Glomerular endothelial cell (primary cell): ENCODE results near the gene PRKAR1B. TPM values are rescaled to one million over a fixed set of nuclear protein-coding genes. Genes with fewer than 3 reads are reported as not detected.
"Not testable (repeated sequence)": the region's sequence is repeated elsewhere in the genome, so short reads cannot be mapped to it uniquely, and the experiment has no call there.

ENCODE experiments used
- DNase-seq: peaks from one replicate; pipeline ENCODE4 v3.0.0-alpha.2; 2011; ENCODE audit warnings: low read depth, low spot score; ENCODE audit errors: extremely low read depth
- total RNA-seq: library from RNA; depleted of rRNA; stranded (reverse); fragments of >200 nt; gene quantifications from 2 replicates; pipeline ENCODE4 v1.2.3, GENCODE V29; 2015

Gene PRKAR1B
- total RNA-seq, 1 donor from 2014 or later = 34.3 TPM

DNA sequence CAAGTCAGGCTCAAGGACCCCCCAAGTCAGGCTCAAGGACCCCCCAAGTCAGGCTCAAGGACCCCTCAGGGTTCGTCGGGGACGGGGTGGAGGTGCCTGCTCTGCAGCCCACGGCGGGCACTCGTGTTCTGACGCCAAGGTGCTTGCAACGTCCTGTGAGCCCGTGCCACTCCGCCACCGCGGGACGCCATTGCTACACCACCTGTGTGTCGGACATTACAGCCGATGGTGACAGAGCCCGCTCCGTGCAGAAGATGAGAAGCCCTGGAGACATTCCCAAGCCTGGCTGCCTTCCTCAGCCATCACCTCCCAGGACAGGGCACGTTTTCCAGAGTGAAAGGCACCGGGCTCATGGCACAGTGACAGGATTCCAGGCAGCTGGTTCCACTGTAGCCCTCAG is 98.3 kb downstream of the PRKAR1B start:
- DNase-seq = no peak

DNA sequence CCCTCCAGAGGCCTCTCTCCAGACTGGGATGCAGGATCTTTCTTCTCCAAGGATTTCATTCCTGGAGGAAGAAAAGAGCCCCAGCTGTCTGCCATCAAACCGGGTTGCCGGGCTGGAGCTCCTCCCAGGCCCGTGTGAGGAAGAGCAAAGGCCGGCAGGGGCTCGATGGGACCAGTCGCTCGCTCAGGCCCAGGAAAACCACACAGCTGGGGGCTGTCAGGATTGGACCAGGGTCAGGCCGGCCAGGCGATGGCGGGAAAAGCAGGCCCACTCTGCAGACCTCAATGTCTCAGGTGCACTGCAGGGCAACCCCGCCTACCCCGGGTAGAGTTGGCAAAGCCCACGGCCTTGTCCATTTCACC is 98.7 kb downstream of the PRKAR1B start:
- DNase-seq = no peak

- DNase-seq = no peak
Measured at GRCh38 chr7:627661-628401, 99.2 kb downstream of the PRKAR1B start.

- no peak for DNase-seq
Measured at GRCh38 chr7:625376-625971, 101.6 kb downstream of the PRKAR1B start.

GRCh38 chr7:623464-623863 is 103.6 kb downstream of the PRKAR1B start:
- DNase-seq = no peak

- DNase-seq = no peak
Measured at GRCh38 chr7:621572-622285, 105.4 kb downstream of the PRKAR1B start.

DNA sequence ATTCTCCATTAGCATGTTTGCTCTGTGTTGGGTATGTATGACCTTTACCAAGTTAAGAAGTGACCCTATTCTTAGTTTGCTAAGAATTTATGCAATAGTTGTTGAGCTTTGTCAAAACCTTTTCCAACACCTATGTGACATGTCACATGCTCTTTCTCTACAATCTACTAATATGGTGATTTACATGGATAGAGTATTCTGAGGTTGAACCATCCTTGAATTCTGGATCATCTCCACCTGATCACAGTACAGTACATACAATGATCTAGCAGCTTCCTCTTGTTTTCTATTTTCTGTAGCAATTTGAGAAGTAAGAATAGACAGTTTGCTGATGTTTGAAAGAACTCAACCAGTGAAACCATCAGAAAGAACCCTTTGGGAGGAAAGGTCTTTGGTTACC is 106.2 kb downstream of the PRKAR1B start:
- no peak for DNase-seq

DNA sequence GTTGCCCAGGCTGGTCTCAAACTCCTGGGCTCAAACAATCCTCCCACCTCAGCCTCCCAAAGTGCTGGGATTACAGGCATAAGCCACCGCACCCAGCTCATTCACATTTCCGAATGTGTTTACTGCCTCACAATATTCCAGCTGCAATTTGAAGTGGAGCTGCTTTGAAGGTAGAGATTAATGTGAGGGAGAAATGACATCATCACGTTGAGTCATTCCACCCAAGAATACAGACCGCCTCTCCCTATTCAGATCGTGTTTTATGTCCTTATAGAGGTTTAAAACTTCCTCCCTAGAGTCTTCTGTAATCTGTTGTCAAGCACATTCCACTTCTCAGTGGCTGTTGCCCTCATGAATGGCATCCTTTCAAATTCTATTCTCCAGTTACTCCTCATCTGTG is 107.0 kb downstream of the PRKAR1B start:
- DNase-seq = peak; percentile 90

DNA sequence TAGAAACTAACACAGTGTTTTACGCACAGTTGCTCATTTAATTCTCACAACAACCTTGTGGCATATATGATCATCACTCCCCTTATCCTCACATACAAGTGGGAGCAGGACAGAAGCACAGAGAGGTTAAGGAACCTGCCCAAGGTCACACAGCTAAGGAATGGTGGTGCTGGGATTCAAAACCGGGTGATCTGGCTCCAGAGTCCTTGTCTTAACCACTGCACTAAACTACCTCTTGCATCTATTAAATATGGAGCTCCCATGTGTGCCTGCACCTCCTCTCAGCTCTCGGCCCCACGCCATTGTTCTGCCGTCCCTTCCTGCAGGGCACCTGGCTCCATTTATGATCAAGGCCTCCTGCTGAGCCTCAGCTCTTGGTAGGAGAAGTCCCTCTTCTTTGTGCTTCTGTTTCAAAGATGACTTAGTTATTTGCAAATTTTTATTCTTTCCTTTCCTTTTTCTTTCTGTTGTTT is 107.7 kb downstream of the PRKAR1B start:
- no peak for DNase-seq

DNA sequence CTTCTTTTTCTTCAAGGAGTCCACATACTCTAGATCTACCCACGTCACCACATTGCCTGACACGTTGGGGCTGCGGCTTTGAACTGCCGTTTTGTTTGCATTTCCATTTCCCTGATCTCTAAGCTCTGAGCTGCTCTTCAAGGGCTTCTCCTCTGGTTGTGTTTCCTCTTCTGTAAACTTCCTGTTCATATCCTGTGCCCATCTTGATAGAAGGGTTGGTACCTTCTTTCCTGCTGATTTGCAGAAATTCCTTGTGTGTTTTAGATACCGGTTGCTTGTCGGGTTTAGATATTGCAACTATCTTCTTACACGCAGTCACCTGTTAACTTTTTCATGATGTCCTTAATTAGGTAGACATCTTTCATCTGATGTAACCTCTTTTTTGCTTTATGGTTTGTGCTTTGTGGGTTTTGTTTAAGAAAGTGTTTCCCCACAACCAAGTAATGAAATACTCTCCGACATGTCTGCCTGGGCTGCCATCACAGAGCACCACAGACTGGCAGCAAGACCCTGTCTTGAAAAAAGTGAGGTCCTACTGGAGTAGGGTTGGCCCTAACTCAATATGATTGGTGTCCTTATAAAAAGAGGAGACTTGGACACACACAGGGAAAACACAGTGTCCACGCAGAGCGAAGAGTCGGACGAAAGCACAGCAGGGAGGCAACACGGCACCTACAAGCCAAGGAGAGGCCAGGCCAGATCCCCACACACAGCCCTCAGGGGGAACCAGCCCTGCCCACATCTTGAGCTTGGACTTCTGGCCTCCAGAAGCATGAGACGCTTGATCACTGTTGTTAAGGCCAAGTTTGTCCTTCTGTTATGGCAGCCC is 108.3 kb downstream of the PRKAR1B start:
- no peak for DNase-seq

DNA sequence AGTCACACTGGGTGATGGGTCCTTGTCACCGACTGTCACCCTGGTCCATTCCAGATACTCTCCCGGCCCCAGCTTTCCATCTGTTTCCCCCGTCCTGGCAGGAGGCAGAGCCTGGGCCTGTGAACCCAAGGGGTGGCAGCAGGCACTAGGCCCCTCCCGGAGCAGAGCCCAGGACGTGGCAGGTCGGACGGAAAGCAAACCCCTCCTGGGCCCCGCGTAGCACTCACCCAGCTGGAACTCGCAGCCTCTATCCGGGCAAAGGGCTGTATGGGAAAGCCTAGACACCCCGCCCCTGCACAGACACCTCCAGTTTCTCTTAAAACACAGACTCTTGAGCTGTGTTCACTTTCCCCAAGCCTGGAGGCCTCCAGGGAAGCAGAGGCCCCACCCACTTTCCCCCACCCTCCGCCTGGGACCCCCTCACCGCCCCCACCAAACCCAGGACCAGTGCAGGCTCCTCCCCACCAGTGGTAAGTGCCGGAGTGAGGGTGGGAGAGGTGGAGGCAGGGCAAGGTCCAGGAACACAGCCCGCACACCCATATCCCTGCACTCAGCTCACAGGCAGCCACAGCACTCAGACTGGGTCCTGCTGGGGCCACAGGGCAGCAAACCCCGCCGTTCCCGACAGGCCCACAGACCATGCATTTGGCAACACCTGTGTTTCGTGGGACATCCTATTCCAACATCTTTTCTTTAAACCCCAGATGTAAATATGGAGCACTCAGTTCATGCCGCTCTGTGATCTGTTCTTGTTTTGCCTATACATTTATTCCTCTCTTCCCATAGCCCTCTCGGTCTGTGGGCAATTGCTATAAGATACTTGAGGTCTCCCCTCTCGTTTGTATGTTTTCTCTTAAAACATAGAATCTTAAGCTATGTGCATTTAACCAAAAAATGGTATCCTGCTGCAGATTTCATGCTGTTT is 109.2 kb downstream of the PRKAR1B start:
- no peak for DNase-seq

GRCh38 chr7:613442-614140 is 113.5 kb downstream of the PRKAR1B start:
- no peak for DNase-seq

- DNase-seq = not testable (repeated sequence)
Measured at GRCh38 chr7:611837-612236, 115.2 kb downstream of the PRKAR1B start.

DNA sequence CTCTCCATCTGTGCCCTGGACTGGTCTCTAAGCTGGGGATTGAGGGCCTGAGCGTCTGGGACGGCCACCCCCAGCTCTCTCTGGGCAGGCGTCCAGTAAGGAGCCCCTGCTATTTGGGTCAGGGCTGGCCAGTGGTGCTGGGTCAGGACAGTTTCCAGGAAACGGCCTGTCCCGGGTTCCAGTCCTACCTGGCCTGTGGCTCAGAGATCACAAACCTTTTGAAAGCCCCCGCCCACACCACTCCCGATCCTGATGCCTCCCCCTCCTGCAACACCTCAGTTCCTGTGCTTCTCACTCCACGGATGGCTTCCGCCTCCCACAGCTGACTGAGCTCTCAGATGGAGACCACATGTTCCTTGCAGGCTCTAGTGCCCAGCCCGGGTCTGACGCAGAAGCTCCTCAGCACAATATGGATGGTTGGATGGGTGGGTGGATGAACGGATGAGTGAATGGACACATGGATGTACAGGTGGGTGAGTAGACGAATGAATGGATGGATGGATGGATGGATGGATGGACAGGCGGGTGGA is 115.7 kb downstream of the PRKAR1B start:
- no peak for DNase-seq

GRCh38 chr7:610531-611280 is 116.4 kb downstream of the PRKAR1B start:
- DNase-seq = no peak

DNA sequence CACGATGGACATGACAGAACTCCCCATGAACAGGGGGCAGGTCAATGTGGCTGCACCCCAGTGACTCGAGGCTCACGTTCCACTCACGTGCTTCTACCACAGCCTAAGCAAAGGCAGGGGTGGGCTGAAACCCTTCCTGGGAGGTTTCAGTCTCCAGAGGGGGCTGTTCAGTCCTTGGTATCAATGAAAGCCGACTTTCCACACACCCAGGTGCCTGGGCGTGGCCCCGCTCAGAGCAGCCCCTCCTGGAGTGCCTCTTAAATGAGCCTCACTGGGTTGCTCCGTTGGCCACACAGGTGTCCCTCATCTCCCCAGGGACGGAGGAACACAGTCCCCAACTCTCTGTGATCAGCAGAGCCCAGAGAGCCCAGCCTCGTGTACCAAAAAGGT is 116.9 kb downstream of the PRKAR1B start:
- no peak for DNase-seq

GRCh38 chr7:609365-609764 is 117.7 kb downstream of the PRKAR1B start:
- DNase-seq = no peak

DNA sequence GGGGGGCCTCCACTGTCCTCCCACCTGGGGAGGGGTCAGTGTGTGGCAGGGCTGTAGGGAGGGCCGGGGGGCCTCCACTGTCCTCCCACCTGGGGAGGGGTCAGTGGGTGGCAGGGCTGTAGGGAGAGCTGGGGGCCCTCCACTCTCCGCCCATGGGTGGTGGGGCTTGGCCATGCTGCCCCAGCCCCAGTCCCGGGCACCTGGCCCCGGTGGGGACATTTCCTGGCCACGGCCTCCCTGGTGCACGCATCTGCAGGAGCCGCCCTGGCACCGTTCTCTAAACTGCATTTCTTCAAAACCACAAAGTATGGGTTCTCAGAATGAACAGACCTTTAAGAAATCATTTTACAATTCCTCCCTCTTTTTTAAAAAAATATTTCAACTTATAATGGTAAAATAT is 118.1 kb downstream of the PRKAR1B start:
- no peak for DNase-seq
